C4-2B (cell line): ENCODE measurements around the gene FOLR1.

ENCODE experiments used
- CTCF ChIP-seq: fragments of 450-650 bp; conservative IDR thresholded peaks from 2 replicates; pipeline ENCODE4 v1.5.1; 2017; ENCODE audit warnings: mild to moderate bottlenecking
- ZFX ChIP-seq: fragments of 450-650 bp; IDR thresholded peaks from 2 replicates; pipeline ENCODE4 v1.6.1; 2017

GRCh38 chr11:72229925-72230763 is 38.2 kb downstream of the FOLR1 start:
- TF ChIP-seq CTCF, result no peak
- TF ChIP-seq ZFX, result no peak
